SU-DHL-6 (cell line): ENCODE data around the gene LKAAEAR1.

Source experiments
- H2AFZ ChIP-seq: fragments of 200-600 bp; sonication (generic); 2 replicates; pipeline ENCODE4 v1.6.1; 2014; ENCODE audit warnings: low read depth, mild to moderate bottlenecking, moderate library complexity, mixed read lengths, antibody characterized with exemption, low read length; ENCODE audit not compliant: severe bottlenecking
- H3F3A ChIP-seq: fragments of 200-600 bp; shearing (Covaris generic); 2 replicates; pipeline ENCODE4 v1.6.0; 2016; ENCODE audit warnings: antibody characterized with exemption, mild to moderate bottlenecking; ENCODE audit not compliant: insufficient read depth
- H3K27ac ChIP-seq: fragments of 200-600 bp; sonication (generic); 2 replicates; pipeline ENCODE4 v1.5.1; 2016; ENCODE audit warnings: low read depth, mild to moderate bottlenecking, low read length, moderate library complexity, mixed read lengths
- H3K27me3 ChIP-seq: fragments of 200-600 bp; sonication (generic), shearing (Covaris generic); 2 replicates; pipeline ENCODE4 v1.6.0; 2014; ENCODE audit warnings: mild to moderate bottlenecking, low read length
- H3K36me3 ChIP-seq: fragments of 200-600 bp; sonication (generic); 2 replicates; pipeline ENCODE4 v1.6.1; 2014; ENCODE audit warnings: mild to moderate bottlenecking, low read length, mixed read lengths
- H3K4me2 ChIP-seq: fragments of 300-600, 200-600 bp; shearing (Covaris generic), sonication (generic); 2 replicates; pipeline ENCODE4 v1.6.0; 2014; ENCODE audit warnings: low read length, low read depth, mild to moderate bottlenecking; ENCODE audit not compliant: poor library complexity, severe bottlenecking
- H3K4me3 ChIP-seq: fragments of 200-600 bp; sonication (generic); 2 replicates; pipeline ENCODE4 v1.5.1; 2014; ENCODE audit warnings: antibody characterized with exemption, low read length, mild to moderate bottlenecking, mixed read lengths; ENCODE audit not compliant: insufficient read depth, poor library complexity, severe bottlenecking
- H3K79me2 ChIP-seq: fragments of 200-600 bp; sonication (generic); 2 replicates; pipeline ENCODE4 v1.6.1; 2014; ENCODE audit warnings: mild to moderate bottlenecking, low read length, moderate library complexity; ENCODE audit not compliant: insufficient read depth
- H3K9ac ChIP-seq: fragments of 200-600 bp; sonication (generic); 2 replicates; pipeline ENCODE4 v1.7.0; 2014; ENCODE audit warnings: mild to moderate bottlenecking, low read length
- H3K9me2 ChIP-seq: fragments of 200-600 bp; sonication (generic); replicated peaks from 2 replicates; pipeline ENCODE4 v1.6.1; 2014; ENCODE audit warnings: low read length; ENCODE audit not compliant: insufficient read depth
- H3K9me3 ChIP-seq: fragments of 200-600 bp; sonication (generic); 2 replicates; pipeline ENCODE4 v1.6.1; 2014; ENCODE audit warnings: low read length, mixed read lengths; ENCODE audit not compliant: insufficient read depth
- H4K20me1 ChIP-seq: fragments of 200-600 bp; sonication (generic); 2 replicates; pipeline ENCODE4 v1.6.1; 2014; ENCODE audit warnings: low read depth, mild to moderate bottlenecking, antibody characterized with exemption, low read length, moderate library complexity, mixed read lengths
- EZH2phosphoT487 ChIP-seq: fragments of 200-600 bp; sonication (generic), shearing (Covaris generic); conservative IDR thresholded peaks from 2 replicates; pipeline ENCODE4 v1.6.1; 2018; ENCODE audit warnings: mild to moderate bottlenecking, antibody characterized with exemption, low read length, moderate library complexity, mixed read lengths
- TF ChIP-seq, protein P1 (sequence below): fragments of 200-600 bp; sonication (generic); IDR thresholded peaks from one replicate; pipeline ENCODE4 v1.5.1; 2017; ENCODE audit warnings: antibody characterized with exemption, mild to moderate bottlenecking, low read length, moderate library complexity; ENCODE audit not compliant: insufficient read depth, poor library complexity, severe bottlenecking

LKAAEAR1 gene

DNA sequence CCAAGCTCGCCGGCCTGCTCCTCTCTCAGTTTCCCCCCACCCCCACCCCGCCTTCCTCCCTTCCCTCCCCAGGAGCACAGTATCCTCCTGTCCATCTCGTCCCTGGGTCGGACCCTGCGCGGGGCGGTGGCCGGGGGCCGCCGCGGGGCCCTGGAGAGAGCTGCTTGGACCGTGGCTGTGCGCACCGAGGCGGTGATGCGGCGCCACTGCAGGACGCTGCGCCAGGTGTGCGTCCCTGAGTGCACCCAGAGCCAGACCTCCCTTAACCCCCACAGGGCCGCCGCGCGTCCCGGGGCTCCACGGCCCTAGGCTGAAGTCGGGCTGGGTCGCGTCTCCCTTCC is 46.0 kb downstream of the LKAAEAR1 start:
- no peaks in the 10 kb centered on the region for H3K9me2 ChIP-seq
- H3K79me2 ChIP-seq, result no peaks in the 10 kb centered on the region
- no peaks in the 10 kb centered on the region for H3K36me3 ChIP-seq
- peak overlapping the region; percentile 63; the same call in 1 of the 2 replicates for H3K9ac ChIP-seq
- no peaks in the 10 kb centered on the region for H3K27me3 ChIP-seq
- no peaks in the 10 kb centered on the region for H3K9me3 ChIP-seq
- no peaks in the 10 kb centered on the region for H4K20me1 ChIP-seq
- TF ChIP-seq, protein P1, sequence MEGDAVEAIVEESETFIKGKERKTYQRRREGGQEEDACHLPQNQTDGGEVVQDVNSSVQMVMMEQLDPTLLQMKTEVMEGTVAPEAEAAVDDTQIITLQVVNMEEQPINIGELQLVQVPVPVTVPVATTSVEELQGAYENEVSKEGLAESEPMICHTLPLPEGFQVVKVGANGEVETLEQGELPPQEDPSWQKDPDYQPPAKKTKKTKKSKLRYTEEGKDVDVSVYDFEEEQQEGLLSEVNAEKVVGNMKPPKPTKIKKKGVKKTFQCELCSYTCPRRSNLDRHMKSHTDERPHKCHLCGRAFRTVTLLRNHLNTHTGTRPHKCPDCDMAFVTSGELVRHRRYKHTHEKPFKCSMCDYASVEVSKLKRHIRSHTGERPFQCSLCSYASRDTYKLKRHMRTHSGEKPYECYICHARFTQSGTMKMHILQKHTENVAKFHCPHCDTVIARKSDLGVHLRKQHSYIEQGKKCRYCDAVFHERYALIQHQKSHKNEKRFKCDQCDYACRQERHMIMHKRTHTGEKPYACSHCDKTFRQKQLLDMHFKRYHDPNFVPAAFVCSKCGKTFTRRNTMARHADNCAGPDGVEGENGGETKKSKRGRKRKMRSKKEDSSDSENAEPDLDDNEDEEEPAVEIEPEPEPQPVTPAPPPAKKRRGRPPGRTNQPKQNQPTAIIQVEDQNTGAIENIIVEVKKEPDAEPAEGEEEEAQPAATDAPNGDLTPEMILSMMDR, result no peak
- no peak for TF ChIP-seq EZH2phosphoT487
- peak overlapping the region; percentile 88 for H3K4me2 ChIP-seq
- peak overlapping the region; percentile 98 for H2AFZ ChIP-seq
- peak overlapping the region; percentile 54 for H3K4me3 ChIP-seq
- no peak overlapping the region for H3K27ac ChIP-seq
- no peaks in the 10 kb centered on the region for H3F3A ChIP-seq

DNA sequence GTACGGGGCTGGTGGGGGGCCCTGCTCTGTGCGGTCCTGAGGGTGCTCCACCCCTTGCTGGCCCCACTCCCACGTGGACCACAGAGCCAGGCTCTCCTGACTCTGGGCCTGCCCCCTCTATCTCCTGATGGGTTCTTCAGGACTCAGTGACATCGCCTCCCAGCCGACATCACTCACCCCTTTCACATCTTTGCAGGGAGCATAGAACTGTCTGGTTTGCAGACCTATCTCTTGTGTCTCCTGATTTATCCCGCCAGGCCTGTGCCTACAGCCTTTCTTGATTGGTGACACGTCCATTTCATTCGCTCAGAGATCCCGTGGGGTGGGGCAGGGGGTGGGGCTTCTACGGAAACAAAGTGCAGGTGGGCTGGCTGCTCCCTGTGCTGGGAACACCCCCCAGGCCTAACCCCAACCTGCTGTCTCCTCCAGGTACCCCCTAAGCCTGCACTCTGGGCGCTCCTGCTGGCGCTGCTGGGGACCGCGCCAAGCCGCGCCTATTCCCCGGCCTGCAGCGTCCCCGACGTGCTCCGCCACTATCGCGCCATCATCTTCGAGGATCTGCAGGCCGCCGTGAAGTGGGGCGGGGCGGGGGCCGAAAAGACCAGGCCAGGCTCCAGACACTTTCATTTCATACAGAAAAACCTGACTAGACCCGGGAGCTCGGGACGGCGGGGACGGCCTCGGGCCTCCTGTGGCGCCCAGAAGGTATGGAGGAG is 46.5 kb downstream of the LKAAEAR1 start:
- no peaks in the 10 kb centered on the region for H3K27me3 ChIP-seq
- no peaks in the 10 kb centered on the region for H4K20me1 ChIP-seq
- no peaks in the 10 kb centered on the region for H3K9me2 ChIP-seq
- H3K4me3 ChIP-seq, result no peak overlapping the region
- peak overlapping the region; percentile 88 for H3K4me2 ChIP-seq
- no peaks in the 10 kb centered on the region for H3K36me3 ChIP-seq
- 0 out of 2 replicates have a peak overlapping the region, but pooled peaks have one; percentile 63 for H3K9ac ChIP-seq
- H3F3A ChIP-seq, result no peaks in the 10 kb centered on the region
- TF ChIP-seq, protein P1, result no peak
- no peak for TF ChIP-seq EZH2phosphoT487
- H3K9me3 ChIP-seq, result no peaks in the 10 kb centered on the region
- H2AFZ ChIP-seq, result no peak overlapping the region
- no peak overlapping the region for H3K27ac ChIP-seq
- H3K79me2 ChIP-seq, result no peaks in the 10 kb centered on the region

DNA sequence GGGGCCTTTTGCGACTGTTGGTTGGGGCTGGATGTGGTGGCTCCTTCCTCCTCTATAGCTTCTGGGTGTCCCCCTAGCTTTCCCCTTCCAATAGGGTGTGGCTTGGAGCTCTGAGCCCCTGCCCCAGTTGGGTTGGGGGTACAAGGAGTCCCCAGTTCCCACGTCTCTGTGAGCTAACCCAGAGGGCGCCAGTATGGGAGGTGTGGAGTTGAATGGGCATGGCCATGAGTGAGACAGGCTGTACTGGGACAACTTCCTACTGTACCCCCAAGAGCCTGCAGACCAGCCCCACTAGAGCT is 47.0 kb downstream of the LKAAEAR1 start:
- no peak for TF ChIP-seq EZH2phosphoT487
- TF ChIP-seq, protein P1, result no peak
- no peaks in the 10 kb centered on the region for H3K27me3 ChIP-seq
- no peak overlapping the region for H3K4me2 ChIP-seq
- no peak overlapping the region for H3K4me3 ChIP-seq
- no peaks in the 10 kb centered on the region for H3K79me2 ChIP-seq
- no peaks in the 10 kb centered on the region for H3K9me2 ChIP-seq
- no peak overlapping the region for H3K27ac ChIP-seq
- H3K36me3 ChIP-seq, result no peaks in the 10 kb centered on the region
- no peaks in the 10 kb centered on the region for H3K9me3 ChIP-seq
- H2AFZ ChIP-seq, result no peak overlapping the region
- H3F3A ChIP-seq, result no peaks in the 10 kb centered on the region
- no peaks in the 10 kb centered on the region for H4K20me1 ChIP-seq
- no peak overlapping the region for H3K9ac ChIP-seq
